Caco-2 (cell line): Measurements from ENCODE around the gene TENM3. TPM values are rescaled to one million over a fixed set of nuclear protein-coding genes. Genes with fewer than 3 reads are reported as not detected.

Experiments
- BruUV-seq: library from RNA; stranded (reverse); fragments of 400-500 nt; replicated peaks from 2 replicates; lab custom pipeline; 2021; lab: Mats Ljungman, UMichigan
- CTCF ChIA-PET: fragments of 300-600 bp; sonication (Branson Sonifier 250); formaldehyde crosslinking; loops from one replicate; lab custom pipeline; 2022; ENCODE audit warnings: antibody characterized with exemption; lab: Charles Lee
- POLR2A ChIA-PET: fragments of 300-600 bp; sonication (Branson Sonifier 250); formaldehyde crosslinking; loops from one replicate; lab custom pipeline; 2022; ENCODE audit warnings: antibody characterized with exemption; lab: Charles Lee
- DNase-seq, 2 experiments: peaks; one replicate each; pipeline versions ENCODE4 v3.0.0 to v3.0.0-alpha.2; 2020 to 2022
- H3K27me3 ChIP-seq: replicated peaks from 2 replicates; pipeline ENCODE4 v1.6.0; 2011; ENCODE audit warnings: low read length; ENCODE audit not compliant: control insufficient read depth, insufficient read depth
- H3K36me3 ChIP-seq: 2 replicates; pipeline ENCODE4 v1.5.1; 2011; ENCODE audit warnings: low read length; ENCODE audit not compliant: control insufficient read depth, insufficient read depth
- H3K4me1 ChIP-seq: fragments of 250-450 bp; sonication (Bioruptor Pico); 2 replicates; pipeline ENCODE4 v1.5.1; 2020; ENCODE audit warnings: mild to moderate bottlenecking
- H3K4me3 ChIP-seq: 2 replicates; pipeline ENCODE4 v1.5.1; 2011; ENCODE audit warnings: low read depth, mild to moderate bottlenecking, control low read depth, low read length
- H3K9me3 ChIP-seq: fragments of 250-450 bp; sonication (Bioruptor Pico); 2 replicates; pipeline ENCODE4 v1.5.1; 2020; ENCODE audit warnings: mild to moderate bottlenecking, moderate library complexity
- H3K27ac Mint-ChIP-seq: one replicate; pipeline ENCODE4 v1.8.0; 2022; ENCODE audit warnings: mixed read lengths; ENCODE audit not compliant: unreplicated experiment
- H3K27me3 Mint-ChIP-seq: one replicate; pipeline ENCODE4 v1.8.0; 2022; ENCODE audit warnings: mixed read lengths; ENCODE audit not compliant: insufficient read depth, unreplicated experiment
- H3K36me3 Mint-ChIP-seq: one replicate; pipeline ENCODE4 v1.8.0; 2022; ENCODE audit warnings: mild to moderate bottlenecking, mixed read lengths; ENCODE audit not compliant: insufficient read depth, unreplicated experiment
- H3K4me1 Mint-ChIP-seq: one replicate; pipeline ENCODE4 v1.8.0; 2022; ENCODE audit warnings: low read depth, mixed read lengths; ENCODE audit not compliant: unreplicated experiment
- H3K4me3 Mint-ChIP-seq: one replicate; pipeline ENCODE4 v1.8.0; 2022; ENCODE audit warnings: mild to moderate bottlenecking, moderate library complexity, mixed read lengths; ENCODE audit not compliant: unreplicated experiment
- H3K9me3 Mint-ChIP-seq: one replicate; pipeline ENCODE4 v1.8.0; 2022; ENCODE audit warnings: mixed read lengths; ENCODE audit not compliant: unreplicated experiment
- CTCF ChIP-seq, 2 experiments: fragments of 200-600 bp in 1 of 2; IDR thresholded peaks; 1 replicate in 1 of 2; 2 replicates in 1 of 2; pipeline versions ENCODE4 v1.5.1 to v1.8.0; 2011 to 2022; ENCODE audit warnings: antibody characterized with exemption in 1 of 2, control low read depth in 1 of 2, inconsistent platforms in 1 of 2, low read depth in 1 of 2, low read length in 1 of 2, mild to moderate bottlenecking in 1 of 2, moderate library complexity in 1 of 2; ENCODE audit not compliant: insufficient read depth in 1 of 2, severe bottlenecking in 1 of 2, unreplicated experiment in 1 of 2
- intact Hi-C: fragments of 100-400 bp; cut with micrococcal nuclease; formaldehyde crosslinking; loops from one replicate; pipeline ENCODE4 v1.10.0; 2022; ENCODE audit not compliant: unreplicated experiment
- total RNA-seq: library from RNA; stranded (reverse); gene quantifications from 2 replicates; pipeline ENCODE4 v1.2.3, GENCODE V29; 2022

The TENM3 gene
- total RNA-seq, 1 experiment from 2014 or later = 94.7 TPM

GRCh38 chr4:182823576-182823975 lies 580.4 kb downstream of the TENM3 start:
- POLR2A ChIA-PET = no interaction called here

DNA sequence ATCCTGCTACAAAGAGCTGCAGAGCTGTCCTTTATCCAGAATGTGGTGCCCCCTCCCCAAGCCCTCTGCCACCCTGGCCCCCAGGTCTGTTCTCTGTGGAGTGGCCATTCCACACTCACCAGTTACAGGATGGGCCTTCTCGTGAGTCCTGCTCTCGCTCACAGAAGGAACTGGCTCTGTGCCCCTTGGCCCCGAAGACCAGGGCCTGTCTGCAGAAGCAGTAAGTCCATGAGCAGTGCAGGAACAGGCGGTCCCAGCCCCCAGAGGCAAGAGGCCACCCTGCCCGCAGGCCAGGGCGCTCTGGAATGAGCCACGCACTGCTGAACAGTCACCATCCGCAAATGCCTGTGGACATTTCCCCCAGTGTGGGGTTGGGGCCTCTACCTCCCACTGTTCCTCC lies 581.8 kb downstream of the TENM3 start:
- H3K4me3 Mint-ChIP-seq = no peak overlapping the region
- intact Hi-C loops = no loop called here
- no peaks in the 10 kb centered on the region for H3K27me3 Mint-ChIP-seq
- no peak for DNase-seq
- Histone ChIP-seq H3K36me3 (no peaks in the 10 kb centered on the region), H3K4me1 (no peaks in the 10 kb centered on the region), H3K9me3 (no peaks in the 10 kb centered on the region), H3K27me3 (no peaks in the 10 kb centered on the region), H3K4me3 (no peak overlapping the region)
- H3K36me3 Mint-ChIP-seq = no peaks in the 10 kb centered on the region
- H3K27ac Mint-ChIP-seq = no peak overlapping the region
- POLR2A ChIA-PET = no interaction called here
- H3K9me3 Mint-ChIP-seq = no peaks in the 10 kb centered on the region
- no peaks in the 10 kb centered on the region for H3K4me1 Mint-ChIP-seq
- CTCF ChIA-PET = no interaction called here
- BruUV-seq = no TSS peak
- no peak for TF ChIP-seq CTCF (IDR thresholded peaks at IDR 0.05; ENCODE audit: insufficient read depth in 1 of 2, low read depth in 1 of 2, low read length in 1 of 2, severe bottlenecking in 1 of 2, unreplicated experiment in 1 of 2)

More at GRCh38 chr4:182823576-182823975, 580.4 kb downstream of the TENM3 start:
- DNase-seq = no peak
- no peaks in the 10 kb centered on the region for H3K9me3 ChIP-seq
- H3K4me3 ChIP-seq = no peak overlapping the region
- H3K36me3 Mint-ChIP-seq = no peaks in the 10 kb centered on the region
- BruUV-seq = no TSS peak
- TF ChIP-seq CTCF (IDR thresholded peaks at IDR 0.05; ENCODE audit: insufficient read depth in 1 of 2, low read depth in 1 of 2, low read length in 1 of 2, severe bottlenecking in 1 of 2, unreplicated experiment in 1 of 2) = no peak
- H3K4me3 Mint-ChIP-seq = no peak overlapping the region
- intact Hi-C loops = no loop called here
- H3K27me3 ChIP-seq = no peaks in the 10 kb centered on the region
- peaks cover 3% of the 10 kb centered on the region for H3K4me1 Mint-ChIP-seq
- H3K27me3 Mint-ChIP-seq = no peaks in the 10 kb centered on the region
- CTCF ChIA-PET = no interaction called here
- H3K4me1 ChIP-seq = no peaks in the 10 kb centered on the region
- no peak overlapping the region for H3K27ac Mint-ChIP-seq
- H3K36me3 ChIP-seq = no peaks in the 10 kb centered on the region
- no peaks in the 10 kb centered on the region for H3K9me3 Mint-ChIP-seq

GRCh38 chr4:182825786-182826185 lies 582.6 kb downstream of the TENM3 start:
- H3K36me3 Mint-ChIP-seq = no peaks in the 10 kb centered on the region
- H3K4me3 ChIP-seq = no peak overlapping the region
- intact Hi-C loops = no loop called here
- no peaks in the 10 kb centered on the region for H3K27me3 ChIP-seq
- H3K4me3 Mint-ChIP-seq = no peak overlapping the region
- ChIA-PET POLR2A (no interaction called here), CTCF (no interaction called here)
- no peak for DNase-seq
- BruUV-seq = no TSS peak
- no peaks in the 10 kb centered on the region for H3K4me1 ChIP-seq
- no peaks in the 10 kb centered on the region for H3K4me1 Mint-ChIP-seq
- H3K27ac Mint-ChIP-seq = no peak overlapping the region
- no peaks in the 10 kb centered on the region for H3K36me3 ChIP-seq
- no peaks in the 10 kb centered on the region for H3K27me3 Mint-ChIP-seq
- H3K9me3 Mint-ChIP-seq = no peaks in the 10 kb centered on the region
- TF ChIP-seq CTCF (IDR thresholded peaks at IDR 0.05; ENCODE audit: insufficient read depth in 1 of 2, low read depth in 1 of 2, low read length in 1 of 2, severe bottlenecking in 1 of 2, unreplicated experiment in 1 of 2) = no peak
- H3K9me3 ChIP-seq = no peaks in the 10 kb centered on the region
